Aorta (tissue), 5 donors: ENCODE measurements around the gene FRY. TPM values are rescaled to one million over a fixed set of nuclear protein-coding genes. Genes with fewer than 3 reads are reported as not detected.

ENCODE experiments used
- ATAC-seq: fragments of 200-7000 bp; cut with Tn5 transposase; one replicate; pipeline ENCODE4 v1.9.1; 2022; ENCODE audit warnings: moderate library complexity; ENCODE audit not compliant: low FRiP score
- DNase-seq, 2 donors: peaks; one replicate each; pipeline ENCODE4 v3.0.0-alpha.2; 2020
- H3K27ac ChIP-seq, 2 donors: one replicate each; pipeline ENCODE4 v1.5.1; 2013; ENCODE audit warnings: low read length in 2 of 2, mild to moderate bottlenecking in 2 of 2, moderate library complexity in 2 of 2, control low read depth in 1 of 2, inconsistent platforms in 1 of 2, low read depth in 1 of 2
- H3K27me3 ChIP-seq, 2 donors: one replicate each; pipeline ENCODE4 v1.6.1; 2013; ENCODE audit warnings: control low read depth in 1 of 2, low read length in 1 of 2, mild to moderate bottlenecking in 1 of 2, moderate library complexity in 1 of 2; ENCODE audit not compliant: insufficient read depth in 2 of 2, control insufficient read depth in 1 of 2
- H3K36me3 ChIP-seq, 2 donors: one replicate each; pipeline ENCODE4 v1.6.1; 2013; ENCODE audit warnings: control low read depth in 1 of 2, low read length in 1 of 2, mild to moderate bottlenecking in 1 of 2; ENCODE audit not compliant: insufficient read depth in 2 of 2, control insufficient read depth in 1 of 2
- H3K4me1 ChIP-seq, 2 donors: one replicate each; pipeline ENCODE4 v1.6.1; 2013; ENCODE audit warnings: low read length in 2 of 2, control low read depth in 1 of 2, mild to moderate bottlenecking in 1 of 2, moderate library complexity in 1 of 2; ENCODE audit not compliant: insufficient read depth in 2 of 2, control insufficient read depth in 1 of 2
- H3K4me3 ChIP-seq, 2 donors: one replicate each; pipeline ENCODE4 v1.5.1; 2013; ENCODE audit warnings: low read length in 2 of 2, control low read depth in 1 of 2, mild to moderate bottlenecking in 1 of 2
- H3K9me3 ChIP-seq: one replicate; pipeline ENCODE4 v1.6.1; 2013; ENCODE audit warnings: mild to moderate bottlenecking, low read length; ENCODE audit not compliant: control insufficient read depth
- WGBS, 2 donors: extraction: QIAGEN DNeasy Blood & Tissue Kit; methylation state at CpG; one replicate each; pipeline ENCODE4 v1.1.7; 2013; 5-methylcytosine and 5-hydroxymethylcytosine counted together
- intact Hi-C, 2 donors: fragments of 100-400 bp; cut with DNase I; formaldehyde crosslinking; loops; one replicate each; pipeline versions ENCODE4 v1.14.2 to v1.15.0; 2022
- polyA plus RNA-seq, 2 donors: library from polyadenylated mRNA; stranded (reverse); fragments of 200-250 nt; gene quantifications; one replicate each; pipeline ENCODE4 v1.2.3, GENCODE V29; 2013
- total RNA-seq, 2 donors: library from RNA; stranded (reverse); fragmentation: NEBNext Ultra II Directional; extraction: Animal tissue kit (Norgen Biotek cat#: 25700); gene quantifications; one replicate each; pipeline ENCODE4 v1.2.1, GENCODE V29; 2021
- donor health status: healthy with polysubstance abuse.
- donor health status: Bipolar disorder and iron deficiency.
- donor health status: DM: no; HTN: no; CAD: no.
- donor health status: DM: no; HTN: no; CAD: no.
- donor health status: DM: yes; HTN: yes; CAD: no.

The FRY gene
- total and polyA plus RNA-seq, 4 donors: 24.8 to 328 (median 95.0) TPM

GRCh38 chr13:32162395-32163005, 130.9 kb downstream of the FRY start:
- Histone ChIP-seq H3K4me1 (peaks cover 0 to 5% of the 10 kb centered on the region in 2 donors), H3K36me3 (no peaks in the 10 kb centered on the region), H3K9me3 (no peaks in the 10 kb centered on the region), H3K27me3 (no peaks in the 10 kb centered on the region), H3K4me3 (no peak overlapping the region), H3K27ac (peak overlapping the region in 1 of 2 donors; percentile 37)
- 90 to 91% methylated on average over 5 of the region's 5 CpGs for WGBS, 2 donors
- DNase-seq: no peak
- no peak for ATAC-seq
- intact Hi-C loops: loop anchor here in 1 of 2 donors (5.0 kb wide), 1 partner anchor 45 kb away; no protein-coding TSS in a partner anchor

- Histone ChIP-seq H3K4me3 (no peak overlapping the region), H3K27me3 (no peaks in the 10 kb centered on the region), H3K9me3 (no peaks in the 10 kb centered on the region), H3K4me1 (peaks cover 0 to 5% of the 10 kb centered on the region in 2 donors), H3K27ac (peak overlapping the region in 1 of 2 donors; percentile 84), H3K36me3 (no peaks in the 10 kb centered on the region)
- intact Hi-C loops: loop anchor here in 1 of 2 donors (5.0 kb wide), 1 partner anchor 43 kb away; no protein-coding TSS in a partner anchor
- 68 to 70% methylated on average over 4 of the region's 4 CpGs for WGBS, 2 donors
- no peak for DNase-seq
- peak; percentile 61 for ATAC-seq
These were observed 133.2 kb downstream of the FRY start for GRCh38 chr13:32164622-32165268.

GRCh38 chr13:32165796-32166195, 134.2 kb downstream of the FRY start:
- DNase-seq (no peak), ATAC-seq (no peak)
- Histone ChIP-seq H3K9me3 (no peaks in the 10 kb centered on the region), H3K36me3 (no peaks in the 10 kb centered on the region), H3K4me1 (peaks cover 0 to 5% of the 10 kb centered on the region in 2 donors), H3K27me3 (no peaks in the 10 kb centered on the region), H3K4me3 (no peak overlapping the region), H3K27ac (peak overlapping the region in 1 of 2 donors; percentile 32)
- intact Hi-C loops: no loop called here
- 25% methylated on average over 5 of the region's 5 CpGs for WGBS, 2 donors

- DNase-seq: no peak
- ATAC-seq: no peak
- H3K27me3 ChIP-seq: no peaks in the 10 kb centered on the region
- no peaks in the 10 kb centered on the region for H3K9me3 ChIP-seq
- H3K4me3 ChIP-seq: no peak overlapping the region
- intact Hi-C loops: no loop called here
- peaks cover 0 to 4% of the 10 kb centered on the region in 2 donors for H3K36me3 ChIP-seq
- H3K27ac ChIP-seq: no peak overlapping the region
- 10 to 35% methylated on average over 1 of the region's 1 CpG for WGBS, 2 donors
- H3K4me1 ChIP-seq: peaks cover 0 to 5% of the 10 kb centered on the region in 2 donors
These were observed 136.6 kb downstream of the FRY start for GRCh38 chr13:32168131-32168530.

GRCh38 chr13:32170841-32171240, 139.3 kb downstream of the FRY start:
- intact Hi-C loops: no loop called here

GRCh38 chr13:32173881-32174280, 142.3 kb downstream of the FRY start:
- intact Hi-C loops: no loop called here
- H3K27me3 ChIP-seq: no peaks in the 10 kb centered on the region
- no peak for DNase-seq
- no peaks in the 10 kb centered on the region for H3K4me1 ChIP-seq
- H3K36me3 ChIP-seq: peaks cover 0 to 11% of the 10 kb centered on the region in 2 donors
- no peak for ATAC-seq
- no peak overlapping the region for H3K27ac ChIP-seq
- H3K9me3 ChIP-seq: no peaks in the 10 kb centered on the region
- no peak overlapping the region for H3K4me3 ChIP-seq
- WGBS, 2 donors: 88 to 91% methylated on average over 1 of the region's 1 CpG

More at GRCh38 chr13:32170841-32171240, 139.3 kb downstream of the FRY start:
- WGBS, 2 donors: 97 to 98% methylated on average over 4 of the region's 4 CpGs
- no peak overlapping the region for H3K27ac ChIP-seq
- no peak overlapping the region for H3K4me3 ChIP-seq
- no peaks in the 10 kb centered on the region for H3K9me3 ChIP-seq
- H3K36me3 ChIP-seq: peaks cover 0 to 4% of the 10 kb centered on the region in 2 donors
- DNase-seq (no peak), ATAC-seq (no peak)
- no peaks in the 10 kb centered on the region for H3K4me1 ChIP-seq
- no peaks in the 10 kb centered on the region for H3K27me3 ChIP-seq

- Histone ChIP-seq H3K4me3 (no peak overlapping the region), H3K27ac (no peak overlapping the region), H3K36me3 (peaks cover 0 to 11% of the 10 kb centered on the region in 2 donors), H3K9me3 (no peaks in the 10 kb centered on the region), H3K4me1 (no peaks in the 10 kb centered on the region), H3K27me3 (no peaks in the 10 kb centered on the region)
- DNase-seq (no peak), ATAC-seq (no peak)
- intact Hi-C loops: no loop called here
- WGBS, 2 donors: 92 to 97% methylated on average over 1 of the region's 1 CpG
These were observed 142.8 kb downstream of the FRY start for GRCh38 chr13:32174366-32174765.

GRCh38 chr13:32175307-32175706, 143.7 kb downstream of the FRY start:
- intact Hi-C loops: no loop called here
- H3K27ac ChIP-seq: no peak overlapping the region
- 54 to 62% methylated on average over 6 of the region's 6 CpGs for WGBS, 2 donors
- H3K4me3 ChIP-seq: no peak overlapping the region
- ATAC-seq (no peak), DNase-seq (no peak)
- H3K27me3 ChIP-seq: no peaks in the 10 kb centered on the region
- H3K9me3 ChIP-seq: no peaks in the 10 kb centered on the region
- H3K36me3 ChIP-seq: peaks cover 0 to 11% of the 10 kb centered on the region in 2 donors
- no peaks in the 10 kb centered on the region for H3K4me1 ChIP-seq

- WGBS, 2 donors: 57 to 61% methylated on average over 2 of the region's 2 CpGs
- no peak for DNase-seq
- Histone ChIP-seq H3K27ac (no peak overlapping the region), H3K4me3 (no peak overlapping the region), H3K36me3 (peaks cover 0 to 11% of the 10 kb centered on the region in 2 donors), H3K27me3 (no peaks in the 10 kb centered on the region), H3K4me1 (no peaks in the 10 kb centered on the region), H3K9me3 (no peaks in the 10 kb centered on the region)
- ATAC-seq: no peak
- intact Hi-C loops: no loop called here
These were observed 144.4 kb downstream of the FRY start for GRCh38 chr13:32175943-32176342.
